HG03066 (cell line): ENCODE data around the gene INF2.

ENCODE experiments used
- ATAC-seq: cut with Tn5 transposase; IDR thresholded peaks from one replicate; pipeline ENCODE4 v1.9.1; 2021; ENCODE audit warnings: low read depth; ENCODE audit not compliant: unreplicated experiment

The INF2 gene

GRCh38 chr14:104731320-104732294 is 42.2 kb downstream of the INF2 start:
- ATAC-seq: no peak

DNA sequence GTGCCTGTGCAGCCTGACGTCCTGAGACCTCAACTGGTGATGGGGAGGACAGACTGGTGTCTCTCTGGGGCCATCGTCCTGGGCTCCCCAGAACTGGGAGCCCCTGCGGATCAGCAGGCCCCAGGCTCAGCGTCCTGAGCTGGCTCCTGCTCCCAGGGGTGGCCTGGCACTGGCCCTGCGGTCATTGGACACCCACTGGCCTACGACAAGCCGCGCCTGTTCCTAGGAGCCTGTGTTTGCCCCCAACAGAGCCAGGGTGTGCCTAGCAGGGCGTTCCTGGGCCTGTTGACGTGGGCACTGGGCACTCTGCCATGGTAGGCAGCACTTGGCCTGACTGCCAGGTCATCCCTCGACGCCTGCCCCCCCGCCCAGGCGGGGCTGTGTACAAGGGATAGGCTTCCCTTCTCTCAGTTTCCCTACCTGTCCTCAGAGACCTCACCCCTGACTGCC is 43.0 kb downstream of the INF2 start:
- no peak for ATAC-seq

DNA sequence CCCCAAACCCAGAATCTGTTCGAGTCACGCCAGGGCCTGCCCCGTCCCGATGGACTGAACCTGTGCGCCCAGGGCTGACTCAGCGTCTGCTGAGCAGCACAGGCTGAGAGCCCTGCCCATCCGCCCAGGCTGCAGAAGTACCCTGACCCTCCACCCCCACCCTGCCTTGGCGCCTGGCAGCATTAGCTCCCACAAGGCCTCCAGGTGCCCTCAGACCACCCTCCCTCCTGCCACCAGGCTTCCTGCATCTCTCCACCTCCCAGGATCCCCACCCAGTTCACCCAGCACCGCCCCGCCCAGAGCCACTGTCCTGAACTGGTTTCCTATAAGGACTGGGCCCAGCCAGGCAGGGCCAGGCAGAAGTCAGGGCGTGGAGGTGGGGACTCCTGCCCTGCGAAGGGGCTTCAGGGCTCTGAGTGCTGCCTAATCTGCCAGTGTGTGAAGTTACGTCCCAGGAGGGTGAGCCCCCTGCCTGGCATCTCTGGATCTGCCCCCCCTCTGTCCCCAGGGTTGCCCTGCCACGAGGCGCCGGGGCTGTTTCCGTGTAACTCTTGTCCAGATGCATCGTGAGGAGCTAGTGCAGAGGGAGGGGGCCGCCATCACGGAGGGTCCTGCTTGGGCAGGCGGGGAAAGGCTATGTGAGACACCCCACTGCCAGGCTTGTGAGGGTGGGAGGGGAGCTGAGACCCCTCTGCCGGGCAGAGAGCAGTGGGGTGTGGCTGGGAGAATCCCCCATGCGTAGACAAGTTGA is 43.7 kb downstream of the INF2 start:
- ATAC-seq: no peak

GRCh38 chr14:104734051-104734587 is 44.7 kb downstream of the INF2 start:
- ATAC-seq: no peak

DNA sequence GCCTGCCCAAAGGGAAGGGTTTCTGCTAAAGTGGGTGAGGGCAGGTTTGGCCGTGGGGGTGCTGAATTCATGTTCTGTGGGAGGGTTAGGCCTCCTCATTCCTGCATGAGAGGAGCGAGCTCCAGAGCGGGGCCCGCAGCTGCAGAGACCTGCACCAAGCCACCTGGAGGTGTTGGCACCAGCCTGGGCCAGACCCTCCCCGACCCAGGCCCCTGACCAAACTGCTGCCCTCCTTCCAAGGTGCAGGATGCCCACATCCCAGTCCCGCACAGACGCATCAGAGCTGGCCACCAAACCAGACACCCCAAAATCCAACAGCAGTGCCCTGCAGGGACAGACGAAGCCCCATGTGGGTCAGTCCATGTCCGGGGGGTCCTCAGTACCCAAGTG is 45.2 kb downstream of the INF2 start:
- no peak for ATAC-seq

- ATAC-seq: no peak
Measured at GRCh38 chr14:104734991-104735779, 45.8 kb downstream of the INF2 start.

DNA sequence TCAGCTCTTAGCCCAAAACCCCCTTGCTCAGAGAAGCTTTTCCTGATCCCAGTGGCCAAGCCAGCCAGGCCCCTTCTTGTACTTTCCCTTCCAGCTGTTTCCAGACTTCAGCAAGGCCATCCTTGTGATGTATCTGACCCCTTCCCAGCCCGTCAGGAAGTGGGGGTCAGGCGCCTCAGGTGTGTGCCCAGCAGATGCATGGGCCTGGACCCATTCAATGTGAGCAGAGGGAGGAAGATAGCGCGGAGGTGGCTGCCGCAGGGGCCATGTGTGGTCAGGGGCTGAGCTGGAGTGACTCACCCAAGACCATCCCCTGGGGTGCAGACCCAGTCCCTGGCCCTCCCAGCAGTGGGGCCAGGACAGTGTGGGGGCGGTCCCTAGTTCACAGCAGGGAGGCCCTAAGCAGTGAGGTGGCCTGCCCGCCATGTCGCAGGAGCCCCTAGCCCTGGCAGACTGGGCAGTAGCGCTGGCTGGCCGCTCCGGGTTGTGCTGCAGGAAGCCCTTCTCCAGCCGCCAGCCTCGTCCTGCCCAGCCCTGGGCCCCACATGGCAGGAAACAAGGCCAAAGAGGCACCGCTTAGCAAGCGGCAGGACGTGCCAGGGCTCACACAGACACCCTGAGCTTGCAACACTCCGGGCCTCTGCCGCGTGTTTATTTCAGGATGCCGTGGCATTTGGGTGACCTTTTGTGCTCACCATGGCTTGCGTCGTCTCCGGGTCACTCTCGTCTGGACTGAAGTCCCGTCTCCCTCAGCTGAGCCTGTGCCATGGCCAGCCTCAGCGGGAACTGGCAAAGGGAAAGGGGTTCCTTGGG is 46.6 kb downstream of the INF2 start:
- no peak for ATAC-seq

GRCh38 chr14:104738375-104739019 is 49.1 kb downstream of the INF2 start:
- ATAC-seq: no peak

DNA sequence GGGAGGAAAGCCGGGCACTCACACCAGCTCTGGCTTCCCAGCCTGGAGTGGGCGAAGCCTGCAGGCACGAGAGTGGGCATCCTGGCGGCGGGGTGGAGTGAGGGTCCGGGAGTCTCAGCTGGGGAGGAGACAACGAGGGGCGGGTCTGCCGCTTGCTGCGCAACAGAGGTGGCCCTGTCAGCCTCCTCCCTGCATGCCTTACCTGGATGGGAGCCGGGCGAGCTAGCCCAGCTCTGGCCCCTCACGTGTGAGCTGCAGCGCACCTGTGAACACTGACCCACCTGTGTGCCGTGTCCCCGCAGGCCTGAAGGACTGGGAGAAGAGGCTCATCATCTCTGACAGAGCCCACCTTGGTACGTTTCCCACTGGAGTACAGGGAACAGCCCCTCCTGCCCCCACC is 49.6 kb downstream of the INF2 start:
- no peak for ATAC-seq

DNA sequence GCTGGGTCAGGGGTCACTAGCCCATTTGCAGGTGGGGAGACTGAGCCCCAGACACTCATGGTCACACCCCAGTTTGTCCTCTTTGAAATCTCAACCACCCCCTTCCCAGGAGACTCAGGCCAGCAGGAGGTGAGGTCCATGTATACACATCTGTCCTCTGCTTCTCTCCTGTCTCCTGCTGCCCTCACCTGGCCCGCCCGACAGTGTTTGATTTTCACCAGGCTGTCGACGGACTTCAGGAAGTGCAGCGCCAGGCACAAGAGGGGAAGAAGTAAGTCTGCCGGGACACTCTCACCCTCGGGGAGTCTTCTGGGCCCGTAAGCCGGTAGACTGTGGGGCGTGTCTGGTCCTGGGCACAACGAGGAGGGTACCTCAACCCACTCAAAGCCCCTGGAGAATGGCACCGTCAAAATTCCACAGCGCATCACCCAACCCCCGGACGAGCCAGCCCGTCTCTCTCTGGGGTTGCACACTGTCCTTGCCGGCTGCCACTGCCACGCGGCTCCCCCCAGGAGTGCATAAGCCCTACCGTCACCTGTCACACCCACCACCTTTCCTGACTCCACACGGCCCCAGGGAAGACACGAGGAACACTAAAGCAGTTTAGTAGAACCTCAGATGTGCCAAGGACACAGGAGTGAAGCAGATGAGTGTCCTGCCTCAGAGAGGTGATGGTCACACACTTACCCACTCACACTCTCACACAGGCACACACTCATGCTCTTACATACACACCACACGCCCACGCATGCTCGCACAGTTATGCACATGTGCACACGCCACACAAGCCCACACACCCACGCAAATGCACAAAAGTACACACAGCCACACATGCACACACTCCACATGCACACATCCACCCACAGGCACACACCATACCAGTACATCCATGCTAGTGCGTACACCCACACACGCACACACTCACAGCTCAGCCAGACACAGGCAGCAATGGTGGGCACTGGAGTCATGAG is 50.4 kb downstream of the INF2 start:
- no peak for ATAC-seq

- no peak for ATAC-seq
Measured at GRCh38 chr14:104741108-104741802, 51.8 kb downstream of the INF2 start.

GRCh38 chr14:104741803-104742251 is 52.4 kb downstream of the INF2 start:
- no peak for ATAC-seq

GRCh38 chr14:104742586-104743455 is 53.4 kb downstream of the INF2 start:
- ATAC-seq: no peak

DNA sequence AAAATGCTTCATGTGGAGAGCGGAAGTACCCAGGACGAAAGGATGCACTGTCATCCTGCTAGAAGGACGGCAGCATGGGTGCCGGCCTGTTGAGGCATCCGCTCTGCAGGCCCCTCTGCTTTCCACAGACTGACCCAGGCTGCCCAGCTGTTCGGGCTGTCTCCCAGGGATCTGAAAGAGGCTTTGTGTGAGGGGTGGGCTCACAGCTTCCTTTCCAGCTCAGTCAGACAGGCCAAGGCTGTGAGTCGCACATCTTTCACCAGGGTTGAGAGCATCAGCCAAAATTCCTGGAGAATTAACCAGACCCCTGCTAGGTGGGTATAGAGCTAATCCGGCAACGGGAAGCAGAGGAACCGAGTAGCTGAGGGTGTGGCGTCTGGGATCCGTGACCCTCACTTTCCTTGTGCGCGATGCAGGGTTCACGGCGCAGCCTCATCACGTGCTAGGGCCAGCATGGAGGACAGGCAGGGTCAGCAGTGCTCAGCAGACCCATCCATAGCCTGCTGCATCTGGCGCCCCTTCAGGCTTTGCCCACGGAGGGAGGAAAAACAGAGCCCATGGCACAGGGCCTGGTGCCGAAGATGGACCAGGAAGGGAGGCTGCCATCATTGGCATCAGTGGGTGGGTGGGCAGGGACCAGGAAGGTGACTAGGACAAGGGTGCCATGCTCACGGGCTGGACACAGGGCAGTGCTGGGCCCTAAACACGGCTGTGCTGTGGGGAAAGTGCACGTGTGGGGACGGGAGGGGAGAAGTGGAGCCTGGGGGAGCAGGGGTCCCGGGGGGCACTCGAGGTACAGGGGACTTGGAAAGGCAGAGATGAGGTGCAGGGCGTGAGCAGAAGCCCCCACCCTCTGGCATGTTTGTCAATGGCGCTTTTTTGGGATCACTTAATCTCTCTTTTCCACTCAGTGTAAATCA is 54.3 kb downstream of the INF2 start:
- no peak for ATAC-seq

DNA sequence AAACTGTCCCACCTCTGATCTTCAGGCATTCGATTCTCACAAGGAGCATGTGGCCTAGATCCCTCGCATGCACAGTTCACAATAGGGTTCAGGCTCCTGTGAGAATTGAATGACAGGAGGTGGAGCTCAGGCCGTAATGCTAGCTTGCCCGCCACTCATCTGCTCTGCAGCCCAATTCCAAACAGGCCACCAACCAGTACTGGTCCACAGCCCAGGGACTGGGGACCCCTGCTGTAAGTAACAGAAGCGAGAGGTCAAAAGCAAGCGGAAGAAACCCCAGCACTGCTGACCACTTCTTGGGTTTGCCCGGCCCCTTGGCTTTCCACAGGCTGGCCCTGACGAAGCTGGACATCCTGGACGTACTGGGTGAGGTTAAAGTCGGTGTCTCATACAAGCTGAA is 55.1 kb downstream of the INF2 start:
- no peak for ATAC-seq
